Myocyte (in vitro differentiated cells): ENCODE data around the gene ADAR. TPM values are rescaled to one million over a fixed set of nuclear protein-coding genes. Genes with fewer than 3 reads are reported as not detected.

Source experiments
- DNase-seq: peaks from one replicate; pipeline ENCODE4 v3.0.0-alpha.2; 2012; ENCODE audit warnings: low read depth
- total RNA-seq: library from RNA; depleted of rRNA; stranded (reverse); fragments of >200 nt; gene quantifications from 2 replicates; pipeline ENCODE4 v1.2.3, GENCODE V29; 2014

The ADAR gene
- total RNA-seq, 1 donor from 2014 or later, result 42.4 TPM

DNA sequence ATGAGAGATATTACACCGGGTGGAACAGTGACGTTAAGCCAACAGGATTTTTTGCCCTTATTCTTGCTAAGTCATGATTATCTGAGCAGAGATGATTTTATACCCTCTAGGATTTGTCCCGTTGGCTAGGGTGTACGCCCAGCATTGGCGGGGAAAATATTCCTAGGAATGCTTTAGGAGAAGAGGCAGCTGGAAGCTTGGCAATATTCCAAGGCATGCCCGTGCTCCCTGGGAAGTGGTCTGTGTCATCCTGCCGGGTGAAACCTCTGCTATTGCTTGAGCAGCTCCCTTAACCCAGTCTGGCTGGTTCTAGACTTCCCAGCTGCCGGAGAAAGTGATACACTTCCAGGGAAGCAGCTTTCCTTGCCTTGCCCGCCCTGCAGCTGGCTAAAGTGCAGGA is 24.2 kb downstream of the ADAR start:
- peak; percentile 89 for DNase-seq

DNA sequence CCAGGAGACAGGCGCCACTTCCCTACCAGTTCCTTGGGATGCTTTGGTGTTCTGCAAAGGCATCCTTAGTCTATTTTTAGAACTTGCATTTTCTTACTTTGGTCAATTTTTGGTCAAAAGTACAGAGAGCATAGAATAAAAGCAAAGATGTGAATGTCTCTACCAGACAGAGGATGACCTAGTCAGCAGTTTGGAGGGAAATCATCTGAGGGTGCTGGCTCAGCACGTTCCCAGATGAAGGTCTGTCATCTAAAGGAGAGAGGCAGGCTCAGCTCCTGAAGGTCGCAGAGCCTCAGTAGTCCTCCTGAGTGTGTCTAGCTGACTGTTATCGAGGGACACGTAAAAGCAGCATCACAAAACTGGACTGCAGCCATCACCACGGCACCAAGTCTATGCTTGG is 25.1 kb downstream of the ADAR start:
- no peak for DNase-seq

DNA sequence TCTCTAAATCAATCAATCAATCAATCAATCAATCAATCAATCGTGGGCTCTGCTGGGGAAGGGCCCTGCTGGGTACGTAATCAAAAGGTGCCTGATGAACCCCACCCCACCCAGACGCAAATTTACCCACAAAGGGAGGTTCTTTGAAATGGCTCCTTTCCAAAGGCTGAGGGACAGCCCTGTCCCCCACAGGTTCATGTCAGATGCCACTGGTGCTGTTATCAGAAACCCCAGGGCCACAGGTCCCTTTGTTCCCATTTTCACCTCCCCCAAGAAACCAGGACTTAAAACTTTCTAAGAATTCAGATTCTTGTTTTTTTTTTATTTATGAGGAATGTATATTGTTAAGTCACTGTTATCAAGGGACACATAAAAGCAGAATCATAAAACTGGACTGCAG is 26.2 kb downstream of the ADAR start:
- DNase-seq, result no peak

DNA sequence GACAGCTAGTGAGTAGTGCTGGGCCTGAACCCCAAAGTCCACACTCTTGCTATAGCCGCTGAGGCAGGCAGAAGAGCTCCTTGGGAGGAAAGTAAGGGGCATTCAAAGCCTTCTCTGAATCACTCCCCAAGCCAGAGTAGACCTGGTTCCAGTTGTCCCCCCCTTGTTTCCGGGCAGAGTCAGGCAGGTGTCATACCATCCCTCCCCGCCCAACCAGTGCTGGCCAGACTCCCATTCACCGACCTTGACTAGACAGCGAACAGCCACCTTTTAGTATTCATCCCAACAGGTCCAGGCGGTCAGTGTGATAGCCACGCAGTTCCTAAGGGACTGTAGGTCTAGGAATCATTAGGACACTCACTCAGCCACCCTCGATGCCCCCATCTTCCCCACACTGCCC is 28.6 kb downstream of the ADAR start:
- DNase-seq, result no peak

DNA sequence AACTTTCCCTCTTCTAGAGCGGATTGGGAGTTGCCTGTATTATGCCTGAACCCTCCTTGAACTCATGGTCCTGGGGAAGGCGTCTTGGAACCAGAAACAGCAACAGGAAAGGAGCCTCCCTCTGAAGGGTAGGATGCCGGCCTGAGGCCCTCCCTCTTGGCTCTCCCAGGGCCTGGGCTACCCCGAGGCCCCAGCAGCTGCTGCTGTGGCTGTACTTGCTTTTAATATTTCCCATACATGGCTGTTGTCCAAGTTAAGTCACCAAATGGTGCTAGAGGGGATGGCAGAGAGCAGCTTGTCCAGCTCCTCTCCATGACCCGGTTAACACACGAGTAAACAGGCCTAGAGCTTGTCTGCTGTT is 29.9 kb downstream of the ADAR start:
- peak; percentile 93 for DNase-seq

DNA sequence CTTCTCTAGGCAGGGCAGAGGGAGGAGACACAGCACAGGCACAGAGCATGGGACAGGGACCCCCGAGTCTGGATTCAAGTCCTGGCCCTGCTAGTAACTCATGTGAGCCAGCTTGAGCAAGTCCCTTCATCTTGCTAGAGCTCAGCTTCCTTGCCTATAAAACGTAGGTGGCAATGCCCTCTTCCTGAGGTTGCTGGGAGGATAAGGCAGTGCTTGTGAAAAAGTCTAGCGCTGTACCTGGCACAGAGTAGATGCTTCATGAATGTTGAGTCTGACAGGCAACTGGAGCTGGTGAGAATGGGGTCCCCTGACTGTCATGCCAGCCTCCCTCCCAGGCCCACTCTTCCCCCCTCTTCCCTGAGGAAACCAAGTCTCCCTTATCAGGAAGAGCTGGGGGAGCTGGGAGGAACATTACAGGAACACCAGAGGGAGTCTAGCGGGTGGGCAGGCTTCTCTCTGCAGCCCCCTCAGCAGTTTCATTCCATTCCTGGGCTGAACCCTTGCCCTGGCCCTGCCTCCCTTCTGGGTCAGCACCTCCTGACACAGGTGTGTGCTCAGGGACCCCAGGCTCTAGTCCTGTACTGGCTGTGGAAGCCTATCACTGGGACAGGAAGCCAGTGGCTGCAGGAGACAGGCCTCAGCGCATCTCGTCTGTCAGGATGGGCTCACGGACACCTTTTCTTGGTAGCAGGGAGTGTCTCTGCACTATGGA is 30.5 kb downstream of the ADAR start:
- no peak for DNase-seq

DNA sequence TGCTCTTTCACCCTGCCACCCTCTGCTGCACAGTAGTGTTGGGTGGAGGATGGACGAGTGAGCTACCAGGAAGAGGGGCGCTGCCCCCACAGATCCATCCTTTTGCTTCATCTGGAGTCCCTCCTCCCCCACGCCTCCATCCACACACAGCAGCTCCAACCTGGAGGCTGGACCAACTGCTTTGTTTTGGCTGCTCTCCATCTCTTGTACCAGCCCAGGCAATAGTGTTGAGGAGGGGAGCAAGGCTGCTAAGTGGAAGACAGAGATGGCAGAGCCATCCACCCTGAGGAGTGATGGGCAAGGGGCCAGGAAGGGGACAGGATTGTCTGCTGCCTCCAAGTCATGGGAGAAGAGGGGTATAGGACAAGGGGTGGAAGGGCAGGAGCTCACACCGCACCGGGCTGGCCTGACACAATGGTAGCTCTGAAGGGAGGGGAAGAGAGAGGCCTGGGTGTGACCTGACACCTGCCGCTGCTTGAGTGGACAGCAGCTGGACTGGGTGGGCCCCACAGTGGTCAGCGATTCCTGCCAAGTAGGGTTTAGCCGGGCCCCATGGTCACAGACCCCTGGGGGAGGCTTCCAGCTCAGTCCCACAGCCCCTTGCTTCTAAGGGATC is 31.9 kb downstream of the ADAR start:
- peak; percentile 58 for DNase-seq

DNA sequence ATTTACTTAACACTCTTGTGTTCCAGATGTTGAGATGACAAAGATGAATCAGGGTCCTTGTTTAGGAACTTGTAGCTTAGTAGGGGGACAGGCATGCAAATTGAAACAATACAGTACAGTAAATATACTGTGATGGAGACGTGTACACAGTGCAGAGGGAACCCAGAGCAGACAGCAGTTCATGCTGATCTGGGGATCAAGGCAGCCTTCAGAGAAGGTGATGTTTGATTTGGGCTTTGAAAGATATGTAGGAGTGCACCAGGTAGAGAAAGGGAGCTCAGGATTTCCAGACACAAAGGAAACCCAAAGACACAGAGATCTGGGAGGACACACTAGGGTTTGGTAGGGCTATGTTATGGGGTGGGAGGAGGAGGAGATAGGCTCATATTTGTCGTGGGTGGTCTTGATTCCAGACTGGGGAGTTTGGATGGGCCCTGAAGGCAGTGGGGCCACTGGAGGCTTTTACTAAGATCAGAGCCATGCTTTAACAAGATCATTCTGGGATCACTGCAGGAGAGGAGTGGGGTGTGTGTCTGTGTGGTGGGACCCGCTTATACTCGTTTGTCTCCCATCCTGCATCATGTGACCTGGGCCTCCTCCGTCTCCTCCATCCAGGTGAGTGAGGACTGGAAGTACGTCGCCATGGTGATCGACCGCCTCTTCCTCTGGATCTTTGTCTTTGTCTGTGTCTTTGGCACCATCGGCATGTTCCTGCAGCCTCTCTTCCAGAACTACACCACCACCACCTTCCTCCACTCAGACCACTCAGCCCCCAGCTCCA is 32.6 kb downstream of the ADAR start:
- no peak for DNase-seq

DNA sequence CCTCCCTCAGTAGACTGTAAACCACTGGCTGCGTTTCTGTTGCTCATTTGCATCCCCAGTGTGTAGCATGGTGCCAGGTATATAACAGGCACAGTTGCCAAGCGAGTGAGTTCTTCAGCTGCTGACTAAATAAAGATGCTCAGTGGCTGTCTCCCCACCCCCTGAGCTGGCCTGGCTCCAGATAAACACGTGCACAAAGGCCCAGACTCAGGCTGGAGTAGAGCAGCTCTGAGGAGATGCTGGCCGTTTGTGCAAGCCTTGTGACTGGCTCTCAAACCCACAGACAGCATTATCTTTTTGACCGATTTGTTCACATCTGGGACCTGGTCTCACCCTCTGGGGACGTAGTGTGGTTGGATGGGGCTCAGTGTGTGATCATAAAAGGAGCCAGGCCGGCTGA is 33.3 kb downstream of the ADAR start:
- DNase-seq, result peak; percentile 81

DNA sequence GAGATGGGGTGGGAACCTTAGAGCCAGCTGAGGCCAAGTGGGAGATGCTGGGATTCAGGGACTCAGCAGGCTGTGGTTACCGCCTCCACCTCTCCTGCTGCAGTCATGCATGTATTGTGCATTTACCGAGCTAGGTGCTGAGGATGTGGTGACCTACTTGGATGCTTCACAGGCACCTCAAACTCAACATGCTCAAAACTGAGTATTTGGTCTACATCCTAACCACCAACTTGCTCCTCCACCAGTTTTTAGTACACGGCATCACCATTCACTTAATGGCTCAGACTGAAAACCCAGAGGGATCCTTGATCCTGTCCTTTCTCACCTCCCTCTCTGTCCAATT is 34.8 kb downstream of the ADAR start:
- no peak for DNase-seq

DNA sequence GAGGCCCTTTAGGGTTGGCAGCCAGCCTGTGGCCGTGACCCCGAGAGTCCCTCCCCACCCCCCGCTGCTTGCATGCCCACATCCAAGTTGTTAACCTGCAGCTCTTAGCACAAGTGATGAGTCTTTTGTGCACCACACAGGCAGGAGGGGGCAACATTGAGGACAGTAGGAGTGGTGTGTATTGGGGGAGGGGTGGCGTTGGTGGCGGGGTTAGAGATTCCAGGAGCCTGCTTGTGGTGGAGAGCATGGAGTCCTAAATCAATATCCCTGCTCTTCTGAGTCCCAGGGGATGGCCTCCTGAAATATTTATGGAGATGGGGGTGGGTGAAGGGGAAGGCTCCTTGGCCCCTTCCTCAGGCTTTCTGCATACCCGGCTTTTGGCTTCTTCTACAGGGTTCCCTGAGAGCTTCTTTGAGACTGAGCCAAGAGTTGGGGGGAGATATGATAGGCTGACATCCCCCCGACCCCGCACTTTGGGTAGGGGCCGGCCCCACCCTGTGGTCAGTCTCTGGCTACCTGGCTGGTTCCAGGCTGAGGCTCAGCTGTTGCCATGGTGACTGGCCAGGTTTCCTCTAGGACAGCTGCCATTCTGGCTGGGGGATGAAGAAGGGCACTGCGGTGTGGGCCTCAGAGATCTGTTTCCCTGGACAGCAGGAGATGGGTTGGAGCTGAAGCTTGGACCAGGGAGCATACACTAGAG is 35.4 kb downstream of the ADAR start:
- no peak for DNase-seq

DNA sequence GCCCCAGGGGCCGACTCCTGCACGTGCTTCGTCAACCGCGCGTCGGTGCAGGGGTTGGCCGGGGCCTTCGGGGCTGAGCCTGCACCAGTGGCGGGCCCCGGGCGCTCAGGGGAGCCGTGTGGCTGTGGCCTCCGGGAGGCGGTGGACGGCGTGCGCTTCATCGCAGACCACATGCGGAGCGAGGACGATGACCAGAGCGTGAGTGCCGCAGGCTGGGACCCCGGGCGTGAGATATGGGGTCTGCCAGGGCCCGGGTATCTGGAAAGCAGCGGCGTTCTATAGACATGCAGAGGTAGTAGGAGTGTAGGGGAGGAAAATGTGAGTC is 36.1 kb downstream of the ADAR start:
- no peak for DNase-seq

DNA sequence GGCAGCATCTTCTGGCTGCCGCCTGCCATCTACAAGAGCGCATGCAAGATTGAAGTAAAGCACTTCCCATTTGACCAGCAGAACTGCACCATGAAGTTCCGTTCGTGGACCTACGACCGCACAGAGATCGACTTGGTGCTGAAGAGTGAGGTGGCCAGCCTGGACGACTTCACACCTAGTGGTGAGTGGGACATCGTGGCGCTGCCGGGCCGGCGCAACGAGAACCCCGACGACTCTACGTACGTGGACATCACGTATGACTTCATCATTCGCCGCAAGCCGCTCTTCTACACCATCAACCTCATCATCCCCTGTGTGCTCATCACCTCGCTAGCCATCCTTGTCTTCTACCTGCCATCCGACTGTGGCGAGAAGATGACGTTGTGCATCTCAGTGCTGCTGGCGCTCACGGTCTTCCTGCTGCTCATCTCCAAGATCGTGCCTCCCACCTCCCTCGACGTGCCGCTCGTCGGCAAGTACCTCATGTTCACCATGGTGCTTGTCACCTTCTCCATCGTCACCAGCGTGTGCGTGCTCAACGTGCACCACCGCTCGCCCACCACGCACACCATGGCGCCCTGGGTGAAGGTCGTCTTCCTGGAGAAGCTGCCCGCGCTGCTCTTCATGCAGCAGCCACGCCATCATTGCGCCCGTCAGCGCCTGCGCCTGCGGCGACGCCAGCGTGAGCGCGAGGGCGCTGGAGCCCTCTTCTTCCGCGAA is 36.6 kb downstream of the ADAR start:
- no peak for DNase-seq

DNA sequence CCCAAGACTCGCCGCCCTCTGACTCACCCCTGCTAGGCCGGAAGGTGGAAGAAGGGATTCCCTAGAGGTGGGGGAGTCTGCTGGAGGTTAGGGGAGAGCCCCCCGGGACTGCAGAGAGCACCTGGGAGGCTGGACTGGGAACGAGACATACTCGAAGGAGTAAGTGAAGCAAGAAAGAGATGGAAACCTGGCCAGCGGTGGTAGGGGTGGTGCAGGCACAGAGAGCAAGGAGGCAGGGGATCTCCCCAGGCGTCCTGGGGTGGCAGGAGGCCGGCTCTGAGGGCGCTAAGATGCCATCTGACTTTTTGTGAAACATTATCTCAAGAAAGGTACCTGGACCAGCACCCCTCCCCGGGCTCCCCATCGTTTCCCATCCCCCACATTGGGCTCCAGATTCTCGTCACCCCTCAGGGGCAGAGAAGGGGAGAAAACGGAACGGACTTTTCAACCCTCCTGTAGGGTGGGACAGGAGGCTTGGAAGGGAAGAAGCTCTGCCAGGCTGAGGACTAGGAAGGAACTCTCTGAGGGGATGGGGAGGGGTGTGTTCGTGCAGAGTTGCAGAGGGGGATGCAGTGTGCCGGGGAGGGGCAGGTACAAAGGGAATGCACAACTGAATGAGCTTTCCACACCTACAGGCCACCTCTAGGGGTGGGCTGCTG is 39.7 kb downstream of the ADAR start:
- no peak for DNase-seq

DNA sequence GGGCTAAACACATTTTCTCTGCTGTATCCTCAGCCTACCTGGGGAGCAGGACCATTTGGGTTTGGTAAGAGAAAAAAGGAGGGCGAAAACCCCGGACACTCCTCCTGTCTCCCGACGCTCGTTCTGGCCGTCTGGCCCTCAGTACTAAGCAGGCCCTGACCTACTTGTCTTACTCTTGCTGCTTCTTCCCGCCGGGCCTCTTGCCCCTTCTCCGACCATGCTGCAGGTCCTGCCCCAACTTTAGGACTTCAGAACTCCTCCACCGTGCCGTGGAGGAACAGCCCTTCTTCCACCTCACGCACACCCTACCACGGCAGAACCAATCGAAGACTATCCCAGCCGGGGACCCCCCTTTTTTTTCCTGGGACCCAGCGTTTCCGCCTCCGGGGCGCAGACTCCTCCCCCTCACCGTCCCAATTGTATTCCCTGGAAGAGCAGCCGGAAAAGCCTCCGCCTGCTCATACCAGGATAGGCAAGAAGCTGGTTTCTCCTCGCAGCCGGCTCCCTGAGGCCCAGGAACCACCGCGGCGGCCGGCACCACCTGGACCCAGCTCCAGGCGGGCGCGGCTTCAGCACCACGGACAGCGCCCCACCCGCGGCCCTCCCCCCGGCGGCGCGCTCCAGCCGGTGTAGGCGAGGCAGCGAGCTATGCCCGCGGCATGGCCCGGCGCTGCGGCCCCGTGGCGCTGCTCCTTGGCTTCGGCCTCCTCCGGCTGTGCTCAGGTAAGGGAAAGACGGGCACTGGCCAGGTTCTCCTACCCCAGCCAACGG is 40.4 kb downstream of the ADAR start, which contains the start of gene CHRNB2:
TSS of gene CHRNB2 (plus strand) at position 393 of the 771 bp plus-strand sequence. CDS start at position 660, 267 bp downstream.
- DNase-seq, result peak; percentile 59

DNA sequence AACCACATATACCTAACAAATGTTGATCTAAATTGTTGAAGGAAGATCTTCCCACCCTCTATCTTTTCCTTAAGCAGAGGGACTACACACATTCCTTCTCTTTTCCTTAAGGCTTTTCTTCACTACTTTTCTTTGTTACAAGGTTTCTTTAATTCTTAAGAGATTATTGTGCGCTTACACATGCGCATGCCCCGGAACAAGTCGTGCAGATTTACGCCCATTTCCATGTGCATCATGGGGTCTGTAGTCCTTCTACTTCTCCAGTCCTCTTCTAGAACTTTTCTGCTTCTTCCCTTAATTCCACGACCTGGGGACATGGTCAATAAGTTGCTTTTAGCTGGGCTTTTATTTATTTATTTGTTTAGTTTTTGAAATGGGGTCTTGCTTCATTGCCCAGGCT is 42.1 kb downstream of the ADAR start:
- DNase-seq, result no peak

DNA sequence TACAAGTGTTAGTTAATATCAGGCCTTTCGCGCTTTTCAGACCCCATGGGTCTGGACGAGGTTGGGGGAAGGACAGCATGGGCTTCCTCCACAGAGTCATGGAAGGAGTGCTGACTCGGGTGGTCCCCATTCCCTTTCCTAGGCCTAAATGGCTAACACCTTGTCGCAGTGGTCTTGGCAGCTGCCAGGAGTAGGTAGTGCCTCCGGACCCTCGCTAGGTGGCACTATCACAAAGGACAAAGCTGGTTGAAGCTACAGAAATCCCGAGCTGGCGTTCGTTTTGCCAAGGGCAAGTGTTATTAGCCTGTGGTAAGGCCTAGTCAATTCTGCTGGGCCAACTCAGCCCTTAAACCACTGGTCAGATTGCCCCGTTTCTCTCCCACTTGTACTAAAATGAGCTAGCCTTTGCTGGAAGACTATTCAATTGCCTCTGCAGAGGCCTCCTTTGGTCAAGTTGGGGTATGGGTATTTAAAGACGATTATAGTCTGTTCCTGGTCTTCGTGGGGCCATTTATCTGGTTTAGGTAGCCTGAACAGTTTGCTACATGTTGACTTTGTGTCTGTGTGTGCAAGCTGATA is 48.4 kb downstream of the ADAR start:
- peak; percentile 95 for DNase-seq

DNA sequence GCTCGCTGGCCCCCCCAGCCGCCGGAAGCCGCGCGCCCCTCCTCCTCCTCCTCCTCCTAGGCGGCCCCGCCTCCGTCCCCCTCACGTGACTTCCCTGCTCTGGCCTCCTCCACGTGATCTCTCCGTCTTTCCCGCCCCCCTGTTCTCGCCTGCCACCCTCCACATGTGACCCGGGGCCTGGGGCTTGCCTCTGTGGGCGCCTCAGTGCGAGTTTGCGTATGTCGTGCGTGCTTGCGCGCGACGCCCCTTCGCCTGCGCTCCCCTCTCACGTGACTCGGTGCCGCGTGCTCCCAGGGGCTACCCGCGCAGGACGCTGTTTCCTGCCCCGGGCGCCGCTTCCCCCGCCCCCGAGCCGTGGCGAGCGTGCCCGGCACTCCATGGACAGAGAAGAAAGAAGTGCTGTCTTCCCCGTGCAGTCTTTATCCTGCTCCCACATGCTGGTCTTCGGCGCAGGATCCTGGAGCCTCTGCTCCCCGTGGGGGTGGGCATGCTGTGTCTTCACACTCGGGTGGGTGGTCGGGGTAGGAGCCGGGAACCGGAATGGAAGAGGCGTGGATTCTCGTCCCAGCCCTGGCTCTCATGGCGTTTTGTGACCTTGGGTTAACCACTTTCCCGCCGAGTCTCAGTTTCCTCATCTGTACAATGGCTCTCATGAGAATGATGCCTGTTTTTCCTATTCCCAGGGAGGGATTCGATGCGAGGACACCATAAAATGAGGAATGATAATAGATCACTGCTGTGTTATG is 49.1 kb downstream of the ADAR start:
- DNase-seq, result peak; percentile 99
